SU-DHL-6 (cell line): ENCODE data around the gene ZBTB21.

Experiments
- H2AFZ ChIP-seq: fragments of 200-600 bp; sonication (generic); 2 replicates; pipeline ENCODE4 v1.6.1; 2014; ENCODE audit warnings: low read depth, mild to moderate bottlenecking, moderate library complexity, mixed read lengths, antibody characterized with exemption, low read length; ENCODE audit not compliant: severe bottlenecking
- H3F3A ChIP-seq: fragments of 200-600 bp; shearing (Covaris generic); 2 replicates; pipeline ENCODE4 v1.6.0; 2016; ENCODE audit warnings: antibody characterized with exemption, mild to moderate bottlenecking; ENCODE audit not compliant: insufficient read depth
- H3K27ac ChIP-seq: fragments of 200-600 bp; sonication (generic); 2 replicates; pipeline ENCODE4 v1.5.1; 2016; ENCODE audit warnings: low read depth, mild to moderate bottlenecking, low read length, moderate library complexity, mixed read lengths
- H3K27me3 ChIP-seq: fragments of 200-600 bp; sonication (generic), shearing (Covaris generic); 2 replicates; pipeline ENCODE4 v1.6.0; 2014; ENCODE audit warnings: mild to moderate bottlenecking, low read length
- H3K36me3 ChIP-seq: fragments of 200-600 bp; sonication (generic); 2 replicates; pipeline ENCODE4 v1.6.1; 2014; ENCODE audit warnings: mild to moderate bottlenecking, low read length, mixed read lengths
- H3K4me2 ChIP-seq: fragments of 300-600, 200-600 bp; shearing (Covaris generic), sonication (generic); 2 replicates; pipeline ENCODE4 v1.6.0; 2014; ENCODE audit warnings: low read length, low read depth, mild to moderate bottlenecking; ENCODE audit not compliant: poor library complexity, severe bottlenecking
- H3K4me3 ChIP-seq: fragments of 200-600 bp; sonication (generic); 2 replicates; pipeline ENCODE4 v1.5.1; 2014; ENCODE audit warnings: antibody characterized with exemption, low read length, mild to moderate bottlenecking, mixed read lengths; ENCODE audit not compliant: insufficient read depth, poor library complexity, severe bottlenecking
- H3K79me2 ChIP-seq: fragments of 200-600 bp; sonication (generic); 2 replicates; pipeline ENCODE4 v1.6.1; 2014; ENCODE audit warnings: mild to moderate bottlenecking, low read length, moderate library complexity; ENCODE audit not compliant: insufficient read depth
- H3K9ac ChIP-seq: fragments of 200-600 bp; sonication (generic); 2 replicates; pipeline ENCODE4 v1.7.0; 2014; ENCODE audit warnings: mild to moderate bottlenecking, low read length
- H3K9me2 ChIP-seq: fragments of 200-600 bp; sonication (generic); replicated peaks from 2 replicates; pipeline ENCODE4 v1.6.1; 2014; ENCODE audit warnings: low read length; ENCODE audit not compliant: insufficient read depth
- H3K9me3 ChIP-seq: fragments of 200-600 bp; sonication (generic); 2 replicates; pipeline ENCODE4 v1.6.1; 2014; ENCODE audit warnings: low read length, mixed read lengths; ENCODE audit not compliant: insufficient read depth
- H4K20me1 ChIP-seq: fragments of 200-600 bp; sonication (generic); 2 replicates; pipeline ENCODE4 v1.6.1; 2014; ENCODE audit warnings: low read depth, mild to moderate bottlenecking, antibody characterized with exemption, low read length, moderate library complexity, mixed read lengths
- EZH2phosphoT487 ChIP-seq: fragments of 200-600 bp; sonication (generic), shearing (Covaris generic); conservative IDR thresholded peaks from 2 replicates; pipeline ENCODE4 v1.6.1; 2018; ENCODE audit warnings: mild to moderate bottlenecking, antibody characterized with exemption, low read length, moderate library complexity, mixed read lengths
- TF ChIP-seq, protein P1 (sequence below): fragments of 200-600 bp; sonication (generic); IDR thresholded peaks from one replicate; pipeline ENCODE4 v1.5.1; 2017; ENCODE audit warnings: antibody characterized with exemption, mild to moderate bottlenecking, low read length, moderate library complexity; ENCODE audit not compliant: insufficient read depth, poor library complexity, severe bottlenecking

ZBTB21 gene

GRCh38 chr21:41971891-41972290 is 38.3 kb downstream of the ZBTB21 start:
- Histone ChIP-seq H3K27me3 (no peaks in the 10 kb centered on the region), H3K4me2 (no peak overlapping the region), H2AFZ (no peak overlapping the region), H3K27ac (no peak overlapping the region), H3K79me2 (no peaks in the 10 kb centered on the region), H3K9me3 (no peaks in the 10 kb centered on the region), H3K9me2 (no peaks in the 10 kb centered on the region), H3K9ac (no peak overlapping the region), H3K36me3 (no peaks in the 10 kb centered on the region), H4K20me1 (no peaks in the 10 kb centered on the region), H3F3A (no peaks in the 10 kb centered on the region), H3K4me3 (no peak overlapping the region)
- no peak for TF ChIP-seq EZH2phosphoT487
- TF ChIP-seq, protein P1, sequence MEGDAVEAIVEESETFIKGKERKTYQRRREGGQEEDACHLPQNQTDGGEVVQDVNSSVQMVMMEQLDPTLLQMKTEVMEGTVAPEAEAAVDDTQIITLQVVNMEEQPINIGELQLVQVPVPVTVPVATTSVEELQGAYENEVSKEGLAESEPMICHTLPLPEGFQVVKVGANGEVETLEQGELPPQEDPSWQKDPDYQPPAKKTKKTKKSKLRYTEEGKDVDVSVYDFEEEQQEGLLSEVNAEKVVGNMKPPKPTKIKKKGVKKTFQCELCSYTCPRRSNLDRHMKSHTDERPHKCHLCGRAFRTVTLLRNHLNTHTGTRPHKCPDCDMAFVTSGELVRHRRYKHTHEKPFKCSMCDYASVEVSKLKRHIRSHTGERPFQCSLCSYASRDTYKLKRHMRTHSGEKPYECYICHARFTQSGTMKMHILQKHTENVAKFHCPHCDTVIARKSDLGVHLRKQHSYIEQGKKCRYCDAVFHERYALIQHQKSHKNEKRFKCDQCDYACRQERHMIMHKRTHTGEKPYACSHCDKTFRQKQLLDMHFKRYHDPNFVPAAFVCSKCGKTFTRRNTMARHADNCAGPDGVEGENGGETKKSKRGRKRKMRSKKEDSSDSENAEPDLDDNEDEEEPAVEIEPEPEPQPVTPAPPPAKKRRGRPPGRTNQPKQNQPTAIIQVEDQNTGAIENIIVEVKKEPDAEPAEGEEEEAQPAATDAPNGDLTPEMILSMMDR: no peak

DNA sequence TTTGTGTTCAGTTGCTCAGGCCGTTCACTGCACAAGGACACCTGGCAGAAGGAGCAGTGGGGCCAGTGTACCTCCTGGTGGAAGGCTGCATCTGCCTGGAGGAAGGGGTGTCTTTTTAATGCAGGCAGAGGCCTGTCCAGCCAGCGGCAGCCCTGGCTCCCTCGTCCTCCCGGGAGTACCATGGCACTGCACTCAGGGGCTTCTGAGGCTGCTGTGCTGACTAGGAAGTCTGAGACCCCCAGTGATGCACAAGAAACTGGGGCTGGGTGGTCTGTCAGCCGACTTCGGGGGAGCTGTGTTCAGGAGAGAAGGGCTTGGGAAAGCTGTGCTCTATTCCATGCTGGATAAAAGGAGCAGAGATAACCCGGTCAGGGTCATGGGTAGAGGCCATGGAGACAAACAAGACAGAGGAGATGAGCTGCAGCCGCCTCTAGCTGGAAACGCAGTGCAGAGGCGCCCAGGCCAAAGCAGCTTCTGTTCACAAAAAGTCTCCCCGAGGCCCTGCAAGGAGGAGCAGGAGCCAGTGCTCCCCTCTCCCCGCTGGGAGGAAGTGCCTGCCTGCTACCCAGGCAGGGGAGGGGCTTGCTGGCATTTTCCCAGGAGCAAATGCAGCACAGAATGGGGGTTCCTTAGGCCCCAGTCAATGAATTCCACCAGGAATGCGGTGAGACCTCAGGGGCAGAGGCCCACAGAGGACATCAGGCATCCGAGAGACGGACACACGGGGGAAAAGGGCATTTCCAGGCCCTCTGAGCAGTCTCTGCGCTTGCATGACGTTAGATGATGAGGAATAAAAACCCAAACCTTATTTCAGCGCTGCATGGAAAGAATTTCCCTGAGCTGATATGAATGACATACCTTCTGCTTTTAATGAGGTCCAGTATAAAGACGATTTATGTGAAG is 39.2 kb downstream of the ZBTB21 start:
- Histone ChIP-seq H3K4me2 (no peak overlapping the region), H3K9ac (no peak overlapping the region), H3K27me3 (no peaks in the 10 kb centered on the region), H3K9me2 (no peaks in the 10 kb centered on the region), H3K36me3 (no peaks in the 10 kb centered on the region), H3K4me3 (no peak overlapping the region), H3F3A (no peaks in the 10 kb centered on the region), H3K9me3 (no peaks in the 10 kb centered on the region), H3K27ac (no peak overlapping the region), H4K20me1 (no peaks in the 10 kb centered on the region), H2AFZ (no peak overlapping the region), H3K79me2 (no peaks in the 10 kb centered on the region)
- TF ChIP-seq EZH2phosphoT487: no peak
- TF ChIP-seq, protein P1: no peak

GRCh38 chr21:41970106-41970391 is 40.1 kb downstream of the ZBTB21 start:
- Histone ChIP-seq H3K9me2 (no peaks in the 10 kb centered on the region), H3K27me3 (no peaks in the 10 kb centered on the region), H3K4me3 (no peak overlapping the region), H3K27ac (no peak overlapping the region), H3K9me3 (no peaks in the 10 kb centered on the region), H2AFZ (no peak overlapping the region), H3F3A (no peaks in the 10 kb centered on the region), H3K79me2 (no peaks in the 10 kb centered on the region), H3K36me3 (no peaks in the 10 kb centered on the region), H3K9ac (no peak overlapping the region), H3K4me2 (no peak overlapping the region), H4K20me1 (no peaks in the 10 kb centered on the region)
- TF ChIP-seq EZH2phosphoT487: no peak

DNA sequence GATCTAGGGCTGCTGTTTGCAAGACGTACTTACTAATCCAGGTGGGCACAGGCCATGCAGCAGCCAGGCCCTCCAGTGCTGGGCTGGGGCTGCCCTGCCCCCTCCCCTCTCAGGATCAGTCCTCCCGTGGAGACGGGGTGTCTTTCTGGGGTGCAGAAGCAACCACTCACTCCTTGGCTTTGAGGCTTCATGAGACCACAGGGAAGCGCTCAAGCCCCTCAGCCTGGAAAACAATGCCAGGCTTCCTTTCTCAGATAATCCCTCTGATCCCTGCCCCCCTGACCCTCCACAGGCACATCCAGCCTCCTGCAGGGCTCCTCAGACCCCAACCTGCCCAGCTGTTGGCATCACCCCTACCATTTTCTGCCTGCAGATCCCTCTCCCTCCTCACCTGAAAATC is 42.5 kb downstream of the ZBTB21 start:
- H2AFZ ChIP-seq: no peak overlapping the region
- H3F3A ChIP-seq: no peaks in the 10 kb centered on the region
- H3K36me3 ChIP-seq: no peaks in the 10 kb centered on the region
- H3K4me3 ChIP-seq: no peak overlapping the region
- no peak overlapping the region for H3K4me2 ChIP-seq
- no peaks in the 10 kb centered on the region for H3K27me3 ChIP-seq
- no peaks in the 10 kb centered on the region for H3K9me3 ChIP-seq
- H3K79me2 ChIP-seq: no peaks in the 10 kb centered on the region
- H3K27ac ChIP-seq: no peak overlapping the region
- H3K9ac ChIP-seq: no peak overlapping the region
- H3K9me2 ChIP-seq: no peaks in the 10 kb centered on the region
- TF ChIP-seq, protein P1: no peak
- no peak for TF ChIP-seq EZH2phosphoT487
- no peaks in the 10 kb centered on the region for H4K20me1 ChIP-seq
